K562 (cell line): ENCODE measurements around the gene OR8B4.

ENCODE experiments used
- BHLHE40 ChIP-seq: IDR thresholded peaks from 2 replicates; pipeline ENCODE4 v1.6.1; 2011; ENCODE audit warnings: low read length, improper control_type of control experiment
- CEBPB ChIP-seq: fragments of 450-650 bp; IDR thresholded peaks from 2 replicates; pipeline ENCODE4 v1.6.1; 2016; ENCODE audit warnings: missing genetic modification characterization, missing compliant biosample characterization
- CHCHD3 ChIP-seq: fragments of 250-450 bp; sonication (Bioruptor Pico); IDR thresholded peaks from 2 replicates; pipeline ENCODE4 v2.1.2; 2022; ENCODE audit warnings: mild to moderate bottlenecking
- GABPA ChIP-seq: fragments of 200-800 bp; sonication (Bioruptor generic); conservative IDR thresholded peaks from 2 replicates; pipeline ENCODE4 v1.6.1; 2016; ENCODE audit warnings: low read depth, missing genetic modification characterization, missing compliant biosample characterization
- NFIC ChIP-seq: fragments of 450-650 bp; IDR thresholded peaks from 2 replicates; pipeline ENCODE4 v1.6.1; 2017; ENCODE audit warnings: mild to moderate bottlenecking, inconsistent platforms
- STAG1 ChIP-seq: sonication (generic); formaldehyde crosslinking; IDR thresholded peaks from 2 replicates; pipeline ENCODE4 v1.5.0; 2020; ENCODE audit warnings: missing genetic modification reagents, borderline replicate concordance
- ZC3H11A ChIP-seq: IDR thresholded peaks from 2 replicates; pipeline ENCODE4 v1.6.1; 2012; ENCODE audit warnings: low read depth, low read length, improper control_type of control experiment
- ZKSCAN8 ChIP-seq: fragments of 200-800 bp; sonication (Bioruptor generic); IDR thresholded peaks from 2 replicates; pipeline ENCODE4 v1.6.1; 2016; ENCODE audit warnings: missing genetic modification characterization, missing compliant biosample characterization
- ZNF274 ChIP-seq: IDR thresholded peaks from 2 replicates; pipeline ENCODE4 v1.6.1; 2011; ENCODE audit warnings: low read depth, mild to moderate bottlenecking, low read length, moderate library complexity, borderline replicate concordance
- TF ChIP-seq, protein P1 (sequence below), 3 experiments: IDR thresholded peaks in 2 of 3; conservative IDR thresholded peaks in 1 of 3; 2 replicates each; pipeline ENCODE4 v1.5.1; 2011 to 2012; ENCODE audit warnings: low read length in 3 of 3, mild to moderate bottlenecking in 3 of 3, control low read depth in 2 of 3, improper control_type of control experiment in 1 of 3, inconsistent platforms in 1 of 3, low read depth in 1 of 3, mixed read lengths in 1 of 3, moderate library complexity in 1 of 3; ENCODE audit not compliant: insufficient read depth in 2 of 3

DNA sequence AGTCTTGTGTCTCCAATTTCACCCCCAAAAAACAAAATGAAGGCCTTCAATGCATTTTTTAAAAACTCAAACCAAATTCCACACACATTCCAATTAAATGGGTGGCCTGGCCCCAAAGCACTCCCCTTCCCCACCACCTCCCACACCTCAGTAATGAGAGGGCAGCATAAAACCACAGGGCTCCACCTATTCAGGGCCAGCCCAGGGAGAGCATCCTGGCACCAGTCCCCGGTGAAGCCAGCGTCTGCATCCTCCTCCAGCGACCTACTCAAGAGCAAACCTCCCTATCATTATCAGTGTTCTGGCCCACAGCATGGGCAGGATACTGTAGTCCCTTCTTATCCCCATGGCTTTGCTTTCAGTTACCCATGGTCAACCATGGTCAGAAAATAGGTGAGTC is 38.7 kb upstream of the OR8B4 start:
- TF ChIP-seq, protein P1, sequence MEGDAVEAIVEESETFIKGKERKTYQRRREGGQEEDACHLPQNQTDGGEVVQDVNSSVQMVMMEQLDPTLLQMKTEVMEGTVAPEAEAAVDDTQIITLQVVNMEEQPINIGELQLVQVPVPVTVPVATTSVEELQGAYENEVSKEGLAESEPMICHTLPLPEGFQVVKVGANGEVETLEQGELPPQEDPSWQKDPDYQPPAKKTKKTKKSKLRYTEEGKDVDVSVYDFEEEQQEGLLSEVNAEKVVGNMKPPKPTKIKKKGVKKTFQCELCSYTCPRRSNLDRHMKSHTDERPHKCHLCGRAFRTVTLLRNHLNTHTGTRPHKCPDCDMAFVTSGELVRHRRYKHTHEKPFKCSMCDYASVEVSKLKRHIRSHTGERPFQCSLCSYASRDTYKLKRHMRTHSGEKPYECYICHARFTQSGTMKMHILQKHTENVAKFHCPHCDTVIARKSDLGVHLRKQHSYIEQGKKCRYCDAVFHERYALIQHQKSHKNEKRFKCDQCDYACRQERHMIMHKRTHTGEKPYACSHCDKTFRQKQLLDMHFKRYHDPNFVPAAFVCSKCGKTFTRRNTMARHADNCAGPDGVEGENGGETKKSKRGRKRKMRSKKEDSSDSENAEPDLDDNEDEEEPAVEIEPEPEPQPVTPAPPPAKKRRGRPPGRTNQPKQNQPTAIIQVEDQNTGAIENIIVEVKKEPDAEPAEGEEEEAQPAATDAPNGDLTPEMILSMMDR (IDR thresholded peaks at IDR 0.05 in 2 of 3, conservative IDR thresholded peaks at IDR 0.05 in 1 of 3; ENCODE audit: insufficient read depth in 2 of 3, low read depth in 1 of 3, low read length in 3 of 3): no peak
- TF ChIP-seq ZNF274 (no peak), ZC3H11A (no peak), GABPA (tag) (no peak), NFIC (no peak), CEBPB (tag) (no peak), BHLHE40 (no peak), ZKSCAN8 (CRISPR knock-in tag) (no peak), STAG1 (CRISPR knock-in tag) (no peak), CHCHD3 (CRISPR knock-in tag) (no peak)
